Renal cortical epithelial cell (primary cell): Measurements from ENCODE around the gene COMMD9. TPM values are rescaled to one million over a fixed set of nuclear protein-coding genes. Genes with fewer than 3 reads are reported as not detected.

Source experiments
- DNase-seq: peaks from one replicate; pipeline ENCODE4 v3.0.0-alpha.2; 2011; ENCODE audit warnings: low read depth
- total RNA-seq: library from RNA; depleted of rRNA; stranded (reverse); fragments of >200 nt; gene quantifications from 2 replicates; pipeline ENCODE4 v1.2.3, GENCODE V29; 2014

Gene COMMD9
- total RNA-seq, 1 donor from 2014 or later, result 57.9 TPM

DNA sequence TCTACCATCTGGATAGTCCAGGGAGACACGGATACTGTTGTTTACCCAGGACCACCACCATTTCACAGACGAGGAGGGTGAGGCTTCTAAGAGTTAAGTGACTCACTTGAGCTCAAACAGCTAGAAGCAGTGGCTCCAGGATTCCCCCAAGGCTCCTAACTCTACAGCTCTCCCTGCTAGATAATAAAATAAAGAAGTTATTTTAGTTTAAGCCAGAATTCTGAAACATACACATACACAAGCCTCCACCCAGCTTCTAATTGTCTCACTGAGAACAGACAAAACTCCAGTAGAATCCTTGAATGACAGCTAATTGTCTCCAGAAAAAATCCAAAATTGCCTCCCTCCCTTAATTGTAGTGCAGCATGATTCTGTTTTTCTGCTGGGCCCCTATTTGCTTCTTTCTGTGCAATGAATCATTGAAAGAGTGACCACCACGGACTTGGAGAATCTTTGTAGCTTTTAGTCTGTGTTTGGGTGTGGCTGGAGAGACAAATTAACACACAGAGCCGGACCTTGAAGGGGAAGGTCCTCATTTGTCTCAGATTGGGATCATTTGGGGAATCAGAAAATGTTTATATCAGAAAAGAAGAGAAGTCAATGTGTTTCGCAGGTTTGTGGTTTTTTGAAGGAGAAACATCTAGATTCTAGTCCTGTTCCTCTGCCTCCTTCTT lies 64.9 kb downstream of the COMMD9 start:
- no peak for DNase-seq

DNA sequence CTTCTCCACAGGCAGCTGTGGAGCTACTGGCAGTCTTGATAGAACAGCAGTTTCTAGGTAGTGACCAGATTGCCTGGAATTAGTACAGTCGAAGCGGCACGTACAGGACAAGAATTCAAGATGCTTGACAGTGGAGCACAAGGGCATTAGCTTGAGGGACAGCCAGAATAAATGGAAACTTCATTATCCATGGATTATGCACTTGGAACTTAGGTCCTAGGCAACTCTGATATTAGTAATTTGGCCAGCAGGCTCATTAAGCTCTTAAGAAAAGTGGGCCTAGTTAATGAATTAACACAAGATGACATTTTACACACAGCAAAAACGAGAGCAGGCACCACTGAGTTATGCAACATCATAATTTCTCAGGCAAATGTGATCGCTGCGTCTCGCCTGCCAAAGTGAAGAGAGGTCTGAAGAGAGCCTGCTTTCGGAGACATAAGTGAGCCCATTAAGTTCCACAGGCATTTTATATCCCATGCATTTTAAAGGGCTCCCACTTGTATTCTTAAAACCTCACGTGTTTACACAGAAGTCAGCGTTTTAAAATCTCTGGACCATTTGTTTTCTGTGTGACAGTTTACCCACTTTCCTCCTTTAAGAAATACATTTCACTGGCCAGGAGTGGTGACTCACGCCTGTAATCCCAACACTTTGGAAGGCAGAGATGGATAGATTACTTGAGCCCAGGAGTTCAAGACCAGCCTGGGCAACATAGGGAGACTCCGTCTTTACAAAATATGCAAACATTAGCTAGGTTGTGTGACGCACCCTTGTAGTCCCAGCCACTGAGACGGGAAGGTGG lies 66.2 kb downstream of the COMMD9 start:
- peak; percentile 72 for DNase-seq

Other genes starting within 250 kb of the COMMD9 start
- gene PRR5L, start 6.9 kb upstream of the COMMD9 start, total RNA-seq, result 22.1 and 83.1 TPM in 2 replicates
- gene TRAF6, start 220.8 kb upstream of the COMMD9 start, total RNA-seq, result 10.2 and 15.6 TPM in 2 replicates